NCI-H146 treated with DMSO at 0.1 percent for 48 hours (cell line): ENCODE measurements around the gene DDOST.
"Not testable (repeated sequence)": the region's sequence is repeated elsewhere in the genome, so short reads cannot be mapped to it uniquely, and the experiment has no call there.

Source experiments
- DNase-seq: peaks from one replicate; lab custom pipeline; 2025; ENCODE audit not compliant: unreplicated experiment; lab: John Stamatoyannopoulos, UW

Gene DDOST

DNA sequence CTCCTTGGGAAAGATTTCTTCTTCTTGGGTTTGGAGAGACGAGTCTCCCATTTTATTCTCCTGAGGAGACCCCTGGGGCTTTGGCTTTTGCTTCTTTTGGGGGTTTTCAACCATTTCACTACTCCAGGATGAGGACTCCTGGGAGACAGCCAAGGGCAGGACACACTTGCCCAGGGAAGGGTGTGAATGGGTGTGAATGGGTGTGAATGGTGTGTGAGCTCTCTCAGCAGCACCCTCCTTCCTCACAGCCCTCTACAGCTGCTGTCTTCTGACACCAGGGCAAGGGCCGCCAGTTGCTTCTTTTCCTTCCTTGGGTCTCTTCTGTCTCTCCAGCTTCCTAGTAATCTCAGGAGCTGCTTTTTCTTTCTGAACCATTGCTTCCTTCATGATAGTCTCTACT is 32.5 kb upstream of the DDOST start:
- DNase-seq = no peak

DNA sequence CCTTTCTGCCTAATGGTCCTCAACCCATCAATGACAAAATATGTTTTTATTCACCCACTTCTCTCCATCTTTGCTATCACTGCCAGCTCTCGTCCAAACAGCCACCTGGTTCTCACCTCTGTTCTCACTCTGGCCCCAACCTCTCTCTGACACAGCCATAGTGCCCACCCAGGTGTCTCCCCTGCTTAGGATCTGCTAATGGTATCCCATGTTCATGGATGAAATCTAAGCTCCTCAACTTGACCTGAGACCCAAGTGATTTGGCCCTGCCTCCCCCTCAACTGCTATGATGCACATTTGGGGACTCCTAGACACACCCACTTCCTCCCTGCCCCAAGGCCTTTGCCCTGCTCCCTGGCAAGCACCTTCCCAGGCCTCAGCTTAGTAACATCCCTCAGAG is 30.7 kb upstream of the DDOST start:
- DNase-seq = no peak

DNA sequence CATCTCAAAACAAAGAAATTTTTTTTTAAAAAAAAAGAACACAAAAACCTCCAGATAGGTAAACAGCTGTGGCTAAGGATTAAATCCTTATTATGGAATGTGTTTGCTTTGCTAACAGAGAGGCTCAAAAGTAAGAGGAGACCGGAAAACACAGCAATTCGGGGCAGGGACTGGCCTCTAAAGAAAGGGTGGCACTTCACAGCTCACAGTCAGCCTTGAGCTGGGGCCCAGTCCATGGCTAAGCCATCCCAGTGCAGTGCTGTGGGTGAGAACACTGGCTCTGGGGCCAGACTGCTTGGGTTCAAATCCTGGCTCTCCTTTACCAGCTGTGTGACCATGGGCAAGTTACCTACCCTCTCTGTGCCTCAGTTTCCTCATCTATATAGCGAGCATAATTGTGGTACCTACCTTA is 28.5 kb upstream of the DDOST start:
- DNase-seq = no peak

DNA sequence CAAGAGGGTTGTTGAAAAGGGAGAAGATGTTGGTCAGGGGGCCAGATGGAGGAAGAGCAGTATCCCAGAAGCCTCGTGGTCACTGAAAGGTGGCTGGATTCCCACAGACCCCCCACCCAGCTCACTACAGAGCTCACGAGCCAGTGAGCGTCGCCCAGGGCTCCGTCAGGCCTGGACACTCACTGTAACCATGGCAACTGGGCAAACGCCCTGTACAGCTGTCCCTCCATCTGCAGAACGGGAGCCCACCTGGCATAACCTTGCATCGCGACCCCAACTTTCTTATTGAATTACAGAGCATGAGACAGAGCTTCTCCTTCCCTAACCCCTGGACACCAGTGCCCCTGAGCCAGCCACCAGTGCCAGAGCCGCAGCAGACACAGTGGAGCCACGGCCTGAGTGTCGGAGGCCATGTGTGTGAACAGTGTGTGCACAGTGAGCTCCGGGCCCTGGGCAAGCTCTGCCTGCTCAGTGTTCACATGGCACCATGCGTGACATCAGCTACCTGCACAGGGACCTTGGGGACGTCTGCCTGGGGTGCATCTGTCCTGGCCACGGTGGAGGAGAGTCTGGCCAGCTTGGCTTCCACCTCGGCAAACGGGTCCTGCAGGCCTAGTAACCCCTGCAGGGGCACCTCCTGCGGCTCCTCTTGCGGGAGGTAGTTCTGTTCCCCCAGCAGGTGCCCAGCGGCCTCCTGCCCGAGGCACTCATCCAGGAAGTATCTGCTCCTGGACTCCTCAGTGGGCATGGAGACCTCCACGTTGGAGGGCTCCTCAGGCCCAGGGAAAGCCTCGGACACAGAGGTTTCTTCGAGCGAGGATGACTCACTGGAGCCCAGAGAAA is 25.9 kb upstream of the DDOST start:
- DNase-seq = no peak

DNA sequence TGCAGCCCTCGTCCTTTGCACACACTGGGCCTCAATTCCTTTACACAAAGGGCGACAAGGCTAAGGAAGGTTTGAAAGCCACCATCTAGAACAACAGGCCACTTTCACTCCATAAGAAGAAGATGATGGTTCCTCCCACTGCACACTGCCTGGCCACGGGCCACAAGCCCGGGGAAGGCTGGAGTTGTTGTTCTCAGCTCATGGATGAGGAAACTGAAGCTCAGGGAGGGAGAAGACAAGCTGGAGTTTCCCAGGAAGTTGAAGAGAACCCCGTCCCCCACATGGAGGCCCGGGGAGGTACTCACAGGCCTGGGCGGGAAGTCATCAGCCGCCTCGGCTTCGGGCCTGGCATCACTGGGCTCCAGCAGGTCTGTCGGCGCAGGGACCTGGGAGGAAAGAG is 24.6 kb upstream of the DDOST start:
- DNase-seq = no peak

DNA sequence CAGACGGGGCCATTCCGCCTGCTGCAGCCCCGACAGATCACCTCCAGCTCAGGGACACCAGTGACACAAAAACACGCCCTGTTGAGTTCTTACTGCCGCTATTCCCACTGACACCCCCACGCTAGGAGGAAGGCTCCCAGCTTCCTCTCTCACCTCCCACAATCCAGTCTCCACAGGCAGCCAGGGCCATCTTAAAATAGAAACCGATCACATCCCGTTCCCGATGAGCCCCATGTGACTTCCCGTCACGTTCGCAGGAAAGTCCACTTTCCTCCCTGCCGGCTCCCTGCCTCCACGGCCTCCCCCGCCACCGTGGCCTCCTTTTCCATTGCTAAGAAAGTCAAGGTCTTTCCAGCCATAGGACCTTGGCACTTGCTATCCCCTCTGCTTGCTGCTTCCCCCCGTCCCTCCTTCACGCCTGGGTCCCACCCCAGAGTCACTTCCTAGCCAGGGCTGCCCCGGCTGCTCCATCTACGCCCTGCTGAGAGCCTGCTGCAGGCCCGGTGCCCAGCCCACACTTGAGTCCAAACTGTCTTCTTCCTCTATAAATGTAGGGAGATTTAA is 24.0 kb upstream of the DDOST start:
- DNase-seq = no peak

DNA sequence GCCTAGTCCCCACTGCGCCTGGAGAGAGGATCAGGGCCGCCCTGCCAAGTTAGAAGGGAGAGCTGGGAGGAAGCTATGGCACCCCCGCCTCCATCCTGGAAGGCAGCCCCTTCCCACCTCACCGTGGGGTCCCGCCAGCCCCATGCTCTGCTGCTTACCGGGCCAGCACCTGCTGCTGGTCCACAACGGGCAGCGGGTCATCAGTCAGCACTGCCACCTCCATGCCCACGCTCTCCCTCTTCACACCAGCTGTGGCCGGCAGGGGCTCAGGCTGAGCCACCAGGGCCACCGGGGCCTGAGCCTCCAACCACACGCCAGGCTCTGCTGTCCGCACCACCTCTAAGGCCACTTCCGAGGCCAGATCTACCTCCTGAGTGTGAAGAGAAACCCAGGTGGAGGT is 23.5 kb upstream of the DDOST start:
- DNase-seq = no peak

DNA sequence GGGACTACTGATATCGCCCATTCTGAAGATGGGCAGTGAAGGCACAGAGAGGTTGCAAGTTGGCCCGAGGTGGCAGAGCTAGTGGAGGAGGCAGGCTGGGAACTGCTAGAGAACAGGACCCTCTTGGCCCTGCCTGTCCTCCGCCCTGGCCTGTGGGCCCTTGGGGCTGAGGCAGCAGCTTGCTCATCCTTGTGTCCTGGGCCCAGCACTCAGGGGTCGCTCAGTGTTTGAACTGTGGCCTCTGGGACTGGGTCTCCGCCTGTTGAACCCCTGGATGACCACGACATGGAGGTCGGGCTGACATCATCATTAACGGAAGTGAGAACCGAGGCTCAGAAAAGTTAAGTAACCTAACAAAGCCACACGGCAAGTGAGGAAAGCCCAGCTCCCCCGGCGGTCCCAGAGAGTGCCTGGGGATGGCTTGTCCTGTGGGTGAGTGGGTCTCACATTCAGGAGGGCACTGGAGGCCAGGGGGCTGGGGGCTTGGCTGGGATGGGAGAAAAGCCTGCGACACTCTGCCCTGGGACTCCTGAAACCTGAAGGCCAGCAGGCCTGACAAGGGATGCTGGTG is 23.0 kb upstream of the DDOST start:
- no peak for DNase-seq

DNA sequence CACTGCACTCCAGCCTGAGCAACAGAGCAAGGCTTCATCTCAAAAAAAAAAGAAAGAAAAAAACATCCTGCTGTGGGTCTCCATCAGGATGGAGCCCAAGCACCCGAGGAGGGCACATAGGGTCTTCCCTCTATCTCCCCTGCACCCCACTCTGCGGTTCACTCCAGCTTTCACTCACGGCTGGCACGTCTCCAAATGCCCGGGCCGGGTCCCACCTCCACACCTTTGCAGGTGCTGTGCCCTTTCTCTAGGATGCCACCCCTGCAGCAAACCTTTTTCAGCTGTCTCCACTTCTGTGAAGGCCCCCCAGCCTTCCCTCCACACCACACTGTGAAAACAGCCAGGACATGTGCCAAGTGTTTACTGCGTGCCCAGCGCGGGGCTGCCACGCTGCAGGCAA is 22.4 kb upstream of the DDOST start:
- no peak for DNase-seq

DNA sequence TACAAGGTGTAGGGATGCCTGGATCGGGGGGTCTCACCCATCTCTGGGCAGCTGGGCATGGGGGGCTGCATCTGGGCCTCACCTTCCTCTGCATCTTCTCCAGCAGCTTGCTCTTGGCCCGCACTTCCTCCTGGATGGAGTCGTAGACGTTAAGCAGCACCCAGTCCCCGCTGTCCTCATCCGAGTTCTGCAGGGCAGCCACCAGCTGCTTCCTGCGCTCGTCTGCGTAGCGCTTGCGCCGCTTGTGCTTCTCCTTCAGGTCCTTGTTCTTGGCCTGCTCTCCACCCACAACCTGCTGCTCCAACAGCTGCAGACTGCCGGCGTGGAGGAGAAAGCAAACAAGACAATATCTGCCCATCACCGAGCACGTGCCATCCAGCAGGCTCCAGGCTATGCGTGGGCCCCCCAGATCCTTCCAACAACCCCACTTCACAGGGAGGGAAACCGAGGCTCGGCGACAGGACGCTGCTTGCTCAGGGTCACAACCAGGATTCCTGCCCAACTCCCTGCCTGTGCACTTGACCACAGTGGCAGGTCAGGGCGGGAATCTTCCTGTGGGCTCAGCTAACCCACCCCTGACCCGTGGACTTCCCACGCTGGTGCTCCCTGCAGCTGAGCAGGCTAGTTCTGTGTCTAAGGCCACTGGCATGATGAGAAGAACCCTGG is 21.5 kb upstream of the DDOST start:
- DNase-seq = no peak

DNA sequence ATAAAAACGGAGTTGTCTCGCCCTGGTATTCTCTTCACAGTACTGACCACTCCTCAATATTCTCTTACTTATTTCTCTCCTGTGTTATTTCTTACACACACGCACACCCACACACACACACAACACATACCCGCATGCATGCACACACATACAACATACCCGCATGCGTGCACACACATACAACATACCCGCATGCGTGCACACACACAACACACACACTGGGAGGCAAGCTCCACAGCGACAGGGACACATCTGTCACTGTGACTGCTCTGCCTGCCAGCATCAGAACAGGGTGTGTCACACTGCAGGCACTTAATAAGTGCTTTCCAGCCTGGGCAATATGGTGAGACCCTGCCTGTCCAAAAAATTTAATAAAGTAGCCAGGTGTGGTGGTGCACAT is 20.8 kb upstream of the DDOST start:
- DNase-seq = no peak

DNA sequence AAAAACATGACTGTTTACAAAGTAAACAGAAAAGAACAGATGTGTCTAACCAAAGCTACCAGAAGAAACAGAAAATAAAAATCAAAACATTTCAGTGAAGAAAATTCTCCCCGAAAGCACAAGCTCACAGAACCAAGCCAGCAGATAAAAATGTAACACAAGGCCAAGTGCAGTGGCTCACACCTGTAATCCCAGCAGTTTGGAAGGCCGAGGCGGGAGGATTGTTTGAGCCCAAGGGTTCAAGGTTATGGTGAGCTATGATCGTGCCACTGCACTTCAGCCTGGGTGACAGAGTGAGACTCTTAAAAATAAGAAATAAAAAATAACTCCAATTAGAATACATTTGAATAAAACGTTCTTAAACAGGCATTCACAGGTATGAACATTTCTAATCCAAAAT is 19.1 kb upstream of the DDOST start:
- DNase-seq = no peak

DNA sequence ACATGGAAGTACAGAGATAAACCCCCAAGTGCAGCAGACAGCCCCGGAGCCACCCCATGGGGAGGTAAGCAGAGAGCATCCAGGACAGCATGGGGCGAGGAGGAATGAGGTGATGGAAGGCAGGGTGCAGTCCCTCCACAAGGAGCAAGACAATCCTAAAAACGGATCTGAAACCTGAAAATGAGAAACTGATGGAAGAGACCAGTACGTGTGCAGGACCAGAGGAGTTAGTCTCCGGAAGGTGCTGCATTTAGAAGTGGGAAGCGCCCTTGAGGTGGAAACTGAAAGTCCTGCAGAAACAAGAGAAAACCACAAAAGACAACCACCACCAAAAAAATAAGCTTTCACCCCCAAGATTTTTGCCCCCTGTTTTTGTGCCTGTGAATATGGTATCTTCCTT is 17.4 kb upstream of the DDOST start:
- no peak for DNase-seq

DNA sequence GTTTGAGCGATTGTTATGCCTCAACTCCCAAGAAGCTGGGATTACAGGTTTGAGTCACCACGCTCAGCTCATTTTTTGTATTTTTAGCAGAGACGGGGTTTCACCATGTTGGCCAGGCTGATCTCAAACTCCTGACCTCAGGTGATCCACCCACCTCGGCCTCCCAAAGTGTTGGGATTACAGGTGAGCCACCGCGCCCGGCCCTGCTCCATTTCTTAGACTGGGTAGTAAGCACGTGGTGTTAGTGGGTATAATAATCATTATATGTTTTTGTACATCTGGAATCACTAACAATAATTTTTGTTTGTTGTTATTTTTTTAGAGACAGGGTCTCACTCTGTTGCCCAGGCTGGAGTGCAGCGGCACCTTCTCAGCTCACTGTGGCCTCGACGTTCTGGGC is 12.5 kb upstream of the DDOST start:
- not testable (repeated sequence) for DNase-seq

DNA sequence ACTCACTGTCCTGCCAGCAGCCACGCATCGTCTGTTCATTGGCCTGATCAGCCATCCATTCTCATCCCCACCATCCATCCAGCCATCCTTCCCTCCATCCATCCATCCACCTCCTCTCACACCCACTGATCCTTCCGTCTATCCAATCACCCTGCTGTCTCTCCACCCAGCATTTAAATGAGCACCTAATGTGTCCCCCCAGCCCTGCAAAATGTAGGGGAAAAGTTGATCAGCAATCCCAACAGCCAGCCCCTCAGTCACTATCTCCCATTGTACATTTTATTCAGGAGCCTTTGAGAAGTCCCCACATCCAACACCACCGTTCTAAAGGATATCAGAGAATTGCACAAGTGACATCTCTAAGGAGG is 11.1 kb upstream of the DDOST start:
- DNase-seq = no peak

DNA sequence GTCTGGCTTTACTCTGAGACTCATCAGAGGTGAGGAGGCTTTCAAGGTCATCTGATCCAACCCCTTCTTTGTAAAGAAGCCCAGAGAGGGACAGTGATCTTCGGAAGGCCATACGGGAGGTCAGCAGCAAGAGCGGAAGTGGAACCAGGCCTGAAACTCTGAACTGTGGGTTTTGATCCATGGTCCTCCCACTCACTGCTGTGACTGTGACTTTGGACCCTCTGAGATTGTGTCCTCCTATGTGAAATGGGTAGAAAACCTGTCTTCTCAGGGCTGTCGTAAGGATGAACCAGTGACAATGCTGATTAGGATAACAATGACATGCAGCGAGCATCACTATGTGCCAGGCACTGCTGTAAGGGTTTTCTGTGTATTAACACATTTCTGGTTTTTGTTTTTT is 9.8 kb upstream of the DDOST start:
- no peak for DNase-seq

DNA sequence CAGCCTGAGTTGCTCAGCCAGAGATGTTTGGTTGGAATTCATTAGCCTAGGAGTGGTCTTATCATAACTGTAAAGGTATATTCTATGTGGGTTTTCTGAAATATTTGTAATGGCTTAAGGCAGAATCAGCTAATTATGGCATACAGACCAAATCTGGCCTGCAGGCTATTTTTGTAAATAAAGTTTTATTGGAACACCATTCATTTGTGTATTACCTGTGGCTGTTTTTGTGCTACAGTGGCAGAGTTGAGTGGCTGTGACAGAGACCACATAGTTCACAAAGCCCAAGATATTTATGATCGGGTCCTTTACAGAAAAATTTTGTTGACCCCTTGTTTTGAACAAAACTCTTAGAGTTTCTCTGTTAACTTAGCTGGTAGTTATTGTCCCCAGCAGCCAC is 7.4 kb upstream of the DDOST start:
- DNase-seq = no peak

DNA sequence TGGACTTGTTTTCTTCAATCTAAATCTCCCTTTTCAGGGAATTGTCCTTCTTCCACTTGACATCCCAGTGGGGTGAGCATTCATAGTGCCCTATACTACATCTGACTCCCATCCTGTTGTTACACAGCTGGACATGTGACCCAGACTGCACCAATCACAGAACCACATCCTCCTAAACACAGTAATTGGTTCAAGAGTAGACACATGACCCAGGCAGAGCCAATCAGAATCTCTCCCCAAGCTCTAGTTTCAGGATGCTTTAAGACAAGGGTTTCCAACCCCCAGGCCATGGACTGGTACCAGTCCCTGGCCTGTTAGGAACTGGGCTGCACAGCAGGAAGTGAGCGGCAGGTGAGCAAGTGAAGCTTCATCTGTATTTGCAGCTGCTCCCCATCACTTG is 5.6 kb upstream of the DDOST start:
- no peak for DNase-seq

DNA sequence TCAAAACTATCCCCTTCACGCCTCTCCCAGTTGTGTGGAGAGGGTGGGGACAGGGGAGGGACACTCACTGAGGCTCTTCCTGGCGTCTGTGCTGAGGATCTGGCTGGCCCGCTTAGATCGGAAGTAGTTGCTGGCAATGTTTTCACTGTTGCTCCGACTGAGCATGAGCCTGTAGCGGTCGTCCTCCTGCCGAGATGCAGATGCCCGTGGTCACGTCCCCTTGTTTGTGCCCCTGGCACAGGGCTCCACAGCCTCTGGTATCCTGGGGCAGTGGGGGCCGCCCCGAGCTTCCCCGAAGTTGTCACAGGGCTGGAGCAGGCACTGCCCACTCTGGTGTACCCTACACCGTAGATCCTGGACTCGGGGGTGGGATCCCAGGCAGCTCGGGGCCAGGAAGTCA is 5.0 kb upstream of the DDOST start:
- no peak for DNase-seq

DNA sequence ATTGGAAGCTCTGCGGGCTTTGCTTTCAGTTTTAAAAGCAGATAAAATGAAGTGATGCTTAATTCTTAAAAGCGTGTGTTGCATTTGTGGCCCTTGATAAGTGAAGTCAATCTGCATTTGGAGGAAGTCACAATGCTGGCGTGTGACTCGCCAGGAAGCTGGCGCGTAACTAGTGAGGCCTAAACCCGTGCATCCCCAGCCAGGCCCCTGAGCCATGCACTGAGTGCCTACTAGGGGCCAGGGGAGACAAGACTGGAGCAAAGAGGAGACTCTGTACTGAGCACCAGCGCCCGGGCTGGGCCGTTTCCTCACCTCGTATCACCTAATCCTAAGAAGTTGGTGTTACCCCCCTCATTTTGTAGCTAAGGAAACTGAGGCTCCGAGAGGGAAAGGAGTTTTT is 4.6 kb upstream of the DDOST start:
- DNase-seq = no peak

DNA sequence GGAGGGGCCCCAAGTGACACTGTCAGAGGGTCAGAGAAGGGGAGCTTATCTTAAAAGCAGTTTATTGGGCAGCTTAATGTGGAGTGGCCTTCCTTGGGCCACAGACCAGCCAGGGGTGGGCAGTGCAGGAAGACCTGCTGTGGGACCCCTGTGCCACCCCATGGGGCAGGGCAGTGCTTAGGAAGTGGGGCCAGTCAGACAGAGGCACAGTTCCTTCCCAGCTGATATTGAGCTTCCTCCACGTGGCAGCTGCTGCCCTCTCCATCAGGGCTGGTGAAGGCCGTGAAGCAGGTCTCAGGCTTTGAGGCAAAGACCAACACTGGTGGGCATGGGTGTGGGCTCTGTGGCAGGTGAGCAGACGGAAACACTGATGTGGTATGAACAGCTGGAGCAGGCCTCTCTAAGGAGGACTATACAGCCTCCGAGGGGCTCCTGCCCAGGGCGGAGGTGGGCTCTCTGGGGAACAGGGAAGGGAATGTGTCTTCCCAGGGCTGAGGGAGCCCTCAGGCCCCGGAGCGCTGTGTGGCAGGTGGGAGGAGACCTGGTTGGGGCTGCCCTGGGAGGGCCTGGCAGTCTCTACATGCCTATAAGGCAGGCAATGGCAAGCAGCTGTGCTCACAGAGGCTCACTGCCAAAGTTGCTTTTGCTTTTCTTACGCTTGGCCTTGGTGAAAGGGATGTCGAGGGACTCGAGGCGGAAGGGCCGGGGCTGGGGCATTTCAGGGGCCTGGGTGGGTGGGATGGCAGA is 3.0 kb upstream of the DDOST start:
- no peak for DNase-seq

DNA sequence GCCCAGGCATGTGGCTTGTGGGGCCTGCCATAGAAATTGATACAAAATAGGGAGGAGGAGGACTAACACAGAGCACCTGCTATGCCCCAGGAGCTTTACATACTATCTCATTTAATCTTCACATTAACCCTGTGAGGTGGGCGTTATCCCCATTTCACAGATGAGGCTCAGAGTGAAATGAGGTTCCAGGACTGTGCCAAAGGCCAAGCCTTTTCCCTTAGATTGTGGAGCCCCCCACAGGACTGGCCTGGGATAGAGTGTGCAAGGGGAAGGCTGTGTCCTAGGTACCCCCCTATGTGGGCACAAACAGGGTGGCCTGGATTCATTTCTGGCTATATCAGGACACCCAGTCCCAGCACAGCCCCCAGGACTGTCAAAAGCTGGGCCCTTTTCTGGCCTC is 2.2 kb upstream of the DDOST start:
- no peak for DNase-seq
